NCI-H2029 treated with DMSO at 0.1 percent for 48 hours (cell line): ENCODE data around the gene WNK3.

ENCODE experiments used
- DNase-seq: peaks from one replicate; lab custom pipeline; 2025; lab: John Stamatoyannopoulos, UW

The WNK3 gene

DNA sequence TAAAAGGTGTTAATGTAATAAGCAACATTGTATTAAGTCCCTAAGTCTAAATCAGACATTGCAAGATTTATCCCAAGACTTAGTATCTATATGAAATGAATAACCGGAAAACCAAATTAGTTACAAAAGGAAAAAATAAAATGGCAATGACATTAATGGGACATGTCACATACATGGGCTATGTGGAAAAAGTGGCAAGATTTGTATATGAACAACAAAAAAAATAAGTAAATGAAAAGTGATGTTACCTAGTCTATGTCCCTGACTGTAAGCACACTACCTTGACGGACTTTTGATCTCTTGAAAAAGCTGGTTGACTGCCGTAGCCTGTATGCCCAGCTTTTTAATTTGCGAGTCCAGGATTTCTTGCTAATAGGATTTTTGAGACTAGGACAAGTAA, 119.3 kb downstream of the WNK3 start:
- no peak for DNase-seq

DNA sequence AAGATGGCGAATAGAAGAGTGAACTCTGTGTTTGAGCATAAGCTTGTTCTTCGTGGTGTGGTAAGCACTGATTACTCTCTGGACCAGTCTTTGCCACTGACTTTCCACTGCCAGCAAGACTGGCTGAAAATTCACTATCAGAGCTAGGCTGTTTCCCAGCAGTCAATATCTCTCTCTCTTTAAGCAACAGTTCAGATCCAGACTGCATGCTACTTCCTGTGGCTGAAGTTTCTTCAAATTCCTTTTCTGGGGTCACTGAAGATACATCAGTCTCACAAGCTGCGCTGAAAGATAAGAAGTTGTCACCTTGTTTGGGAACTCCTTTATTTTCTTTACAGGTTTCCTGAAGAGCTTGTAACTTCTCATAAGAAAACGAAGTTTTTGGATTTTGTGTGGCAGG, 120.8 kb downstream of the WNK3 start:
- no peak for DNase-seq

DNA sequence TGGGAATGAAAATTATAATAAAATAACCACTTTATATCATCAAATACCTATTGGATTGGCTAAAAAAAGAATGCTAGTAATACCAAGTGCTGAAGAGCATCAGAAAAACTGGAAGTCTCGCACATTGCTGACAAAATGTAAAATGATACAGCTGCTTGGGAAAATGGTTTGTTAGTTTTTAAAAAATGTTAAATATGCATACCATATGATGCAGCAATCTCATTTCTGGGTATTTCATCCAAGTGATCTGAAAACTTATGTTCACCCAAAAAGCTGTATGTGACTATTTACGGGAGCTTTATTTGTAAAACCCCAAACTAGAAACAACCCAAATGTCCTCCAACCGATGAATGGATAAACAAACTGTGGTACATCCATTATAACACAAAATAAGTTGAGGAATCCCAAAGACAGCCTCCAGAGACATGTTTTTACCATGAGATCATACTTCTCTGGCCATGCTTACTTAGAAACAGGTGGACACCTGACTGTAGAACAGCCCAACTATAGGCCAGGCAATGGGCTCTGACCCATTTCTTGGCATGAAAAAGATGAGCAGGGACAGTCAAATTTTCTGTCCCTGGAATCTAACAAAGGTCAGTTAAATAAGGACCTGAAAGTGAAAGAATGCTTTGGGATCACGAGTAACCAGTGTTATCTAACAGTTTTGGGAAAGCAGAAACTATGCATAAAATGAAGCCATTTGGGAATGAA, 127.3 kb downstream of the WNK3 start:
- no peak for DNase-seq

DNA sequence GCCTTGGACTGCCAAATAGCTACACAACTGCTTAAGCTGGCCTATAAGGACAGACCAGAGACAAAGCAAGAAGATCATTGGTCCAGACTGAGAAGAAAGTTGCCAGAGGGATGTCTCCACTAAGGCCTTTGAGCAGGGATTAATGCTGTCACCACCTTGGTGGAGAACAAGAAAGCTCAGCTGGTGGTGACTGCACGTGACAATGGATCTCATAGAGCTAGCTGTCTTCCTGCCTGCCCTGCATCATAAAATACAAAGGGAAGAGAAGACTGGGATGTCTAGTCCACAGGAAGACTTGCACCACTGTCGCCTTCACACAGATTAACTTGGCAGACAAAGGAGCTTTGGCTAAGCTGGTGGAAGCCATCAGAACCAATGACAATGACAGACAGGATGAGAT, 134.3 kb downstream of the WNK3 start:
- no peak for DNase-seq

DNA sequence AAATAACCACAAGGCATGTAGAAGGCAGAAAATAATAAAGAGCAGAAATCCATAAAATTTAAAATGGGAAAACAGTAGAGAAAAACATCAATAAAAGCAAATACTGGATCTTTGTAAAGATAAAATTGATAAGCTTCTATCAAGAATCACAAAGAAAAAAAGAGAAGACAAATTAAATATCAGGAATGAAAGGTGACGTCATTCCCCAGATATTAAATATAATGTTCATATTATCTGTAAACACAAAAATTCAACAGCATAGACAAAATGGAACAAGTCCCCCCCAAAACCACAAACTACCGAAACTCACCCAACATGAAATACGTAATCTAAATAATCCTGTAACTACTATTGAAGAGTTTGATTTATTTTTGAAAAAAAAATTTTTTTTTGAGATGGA, 144.2 kb downstream of the WNK3 start:
- DNase-seq: no peak

DNA sequence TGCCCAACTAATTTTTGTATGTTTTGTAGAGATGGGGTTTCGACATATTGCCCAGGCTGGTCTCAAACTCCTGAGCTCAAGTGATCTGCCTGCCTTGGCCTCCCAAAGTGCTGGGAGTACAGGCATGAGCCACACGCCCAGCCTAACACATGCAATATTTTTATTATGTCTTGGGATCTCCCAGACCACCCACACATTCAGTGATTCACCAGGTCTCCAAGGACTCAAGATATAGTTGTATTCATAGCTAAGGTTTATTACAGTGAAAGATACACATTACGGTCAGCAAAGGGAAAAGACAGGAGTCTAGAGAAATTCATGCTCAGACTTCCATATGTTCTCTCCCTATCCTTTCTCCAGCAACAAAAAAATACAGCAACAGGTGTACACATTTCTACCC, 149.3 kb downstream of the WNK3 start:
- DNase-seq: no peak

DNA sequence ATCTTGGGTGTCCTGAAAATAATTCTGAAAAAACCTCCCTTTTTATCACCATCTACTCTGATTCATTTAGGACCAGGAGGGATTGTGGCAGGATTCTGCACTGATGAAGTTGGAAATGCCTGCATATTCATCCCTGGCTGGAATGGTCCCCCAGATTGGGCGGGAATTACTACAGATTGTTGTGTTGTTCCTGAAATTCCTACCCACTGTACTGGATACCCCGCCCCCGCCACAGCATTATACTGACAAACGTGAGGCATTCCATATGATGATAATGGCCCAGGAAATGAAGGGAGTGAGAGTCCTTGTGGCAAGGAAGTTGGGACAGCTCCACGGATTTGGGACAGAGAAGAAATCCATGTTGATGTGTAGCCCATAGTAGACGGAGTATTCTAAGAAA, 159.6 kb downstream of the WNK3 start:
- no peak for DNase-seq

DNA sequence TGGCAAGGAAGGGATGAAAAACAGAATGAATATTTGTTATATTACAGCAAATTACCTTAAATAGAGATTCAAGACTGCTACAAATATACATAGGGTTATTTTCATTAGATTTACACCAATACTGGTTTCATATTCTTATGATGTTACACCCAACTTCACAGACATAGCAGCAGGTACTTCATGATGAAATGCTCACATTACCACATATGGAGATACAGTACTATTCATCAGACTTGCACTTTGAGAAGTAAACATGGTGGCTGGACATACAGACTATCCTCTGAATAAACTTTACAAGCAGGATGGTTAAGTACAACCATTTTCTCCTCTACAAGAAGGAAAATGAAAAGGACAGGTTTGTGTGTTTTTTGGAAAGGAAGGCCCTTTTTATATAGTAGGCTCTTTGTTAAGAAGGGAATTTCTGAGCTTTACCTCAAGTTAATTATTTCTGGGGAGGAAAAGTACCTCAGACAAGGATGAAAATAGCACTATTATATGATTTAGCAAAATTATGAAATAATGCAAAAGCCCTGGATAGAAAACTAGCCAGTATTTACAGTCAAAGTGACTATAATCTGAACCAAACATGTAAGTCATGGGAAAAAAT, 162.8 kb downstream of the WNK3 start:
- no peak for DNase-seq

DNA sequence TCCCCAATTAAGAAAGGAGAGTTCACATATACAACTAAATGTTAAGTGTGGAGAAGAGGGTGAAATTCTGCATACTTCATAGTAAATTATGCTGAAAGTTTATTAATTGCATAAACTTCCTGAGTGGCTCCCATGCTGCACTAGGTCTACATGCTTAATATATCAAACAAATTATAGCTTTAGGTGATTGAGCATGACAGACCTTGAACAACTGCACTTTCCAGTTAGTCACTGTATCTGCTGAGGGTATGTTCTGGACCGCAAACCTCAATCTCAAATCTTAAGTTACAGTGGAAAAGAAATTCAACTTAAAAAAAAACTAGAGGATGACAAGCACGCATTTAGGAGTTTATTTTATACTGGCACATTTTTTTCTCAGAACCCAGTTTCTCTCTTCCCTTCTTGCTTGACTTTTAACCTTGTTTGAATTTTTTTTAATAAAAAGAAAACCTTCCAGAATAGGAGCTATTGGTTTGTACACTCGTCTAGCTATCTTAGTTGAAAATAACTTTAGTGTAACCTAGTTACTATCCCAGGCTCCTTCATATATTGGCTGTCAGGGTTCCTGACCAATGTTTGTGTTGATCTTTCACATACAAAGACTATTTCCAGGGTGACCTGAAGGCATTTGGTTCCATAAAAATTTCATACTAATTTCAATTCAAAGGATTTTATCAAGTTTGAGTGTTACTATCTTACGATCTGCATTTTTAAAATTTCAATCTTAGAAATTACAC, 164.6 kb downstream of the WNK3 start:
- DNase-seq: no peak

DNA sequence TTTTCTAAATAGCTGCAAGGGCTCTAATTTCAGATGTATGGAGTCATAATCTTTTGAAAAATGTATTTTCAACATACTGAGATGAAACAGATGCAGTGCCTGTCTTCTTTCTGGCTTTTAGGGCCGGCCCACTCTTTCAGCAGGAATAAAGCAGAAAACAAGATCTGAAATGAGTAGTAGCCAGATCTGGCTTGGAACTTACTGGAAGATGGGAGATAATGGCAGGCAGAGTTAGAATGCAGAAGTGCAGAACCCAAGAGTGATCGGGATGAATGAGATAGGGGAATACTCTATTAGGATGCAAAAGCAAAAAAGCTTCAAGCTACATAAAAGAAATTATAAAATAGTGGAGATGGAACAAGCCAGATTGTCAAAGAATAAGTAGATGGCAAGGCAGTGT, 173.4 kb downstream of the WNK3 start:
- DNase-seq: no peak

DNA sequence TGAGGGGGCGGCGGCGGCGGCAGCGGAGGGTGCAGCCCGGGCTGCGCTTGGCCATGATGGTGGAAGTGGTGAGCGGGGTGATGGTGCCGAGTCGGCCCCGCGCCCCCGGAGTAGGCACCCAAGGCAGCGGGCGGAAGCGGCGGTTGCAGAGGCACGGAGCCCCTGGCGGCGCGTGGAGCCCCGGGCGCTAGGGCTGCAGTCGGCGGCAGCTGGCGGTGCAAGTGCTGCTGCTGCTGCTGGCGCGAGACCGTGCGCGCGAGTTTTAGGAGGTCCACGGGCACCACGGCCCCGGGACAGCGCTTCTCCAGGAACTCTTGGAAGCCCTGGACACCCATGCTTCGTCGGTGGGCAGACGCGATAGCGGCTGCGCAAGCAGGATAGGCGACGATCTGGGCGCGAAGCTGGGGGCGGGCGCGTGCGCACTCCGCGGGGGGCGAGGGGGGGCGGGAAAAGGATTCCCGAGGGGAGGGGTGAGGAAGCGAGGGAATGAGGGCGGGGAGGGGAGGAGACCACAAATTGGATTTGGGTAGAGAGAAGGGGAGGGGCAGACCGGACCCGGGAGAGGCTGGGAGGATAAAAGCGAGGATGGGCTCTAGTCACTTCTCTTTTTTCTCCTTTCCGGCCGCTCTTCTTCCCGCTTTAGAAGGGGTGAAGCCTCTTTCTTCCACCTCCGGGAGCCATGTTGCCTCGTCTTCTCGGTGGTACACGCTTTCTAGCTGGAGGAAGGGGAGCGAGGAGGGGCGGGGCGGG, 174.8 kb downstream of the WNK3 start, which contains the start of gene FAM120C:
FAM120C (minus strand) TSS at position 391 of the 750 bp plus-strand sequence; CDS start at position 335, 56 bp downstream.
- peak; percentile 33 for DNase-seq

DNA sequence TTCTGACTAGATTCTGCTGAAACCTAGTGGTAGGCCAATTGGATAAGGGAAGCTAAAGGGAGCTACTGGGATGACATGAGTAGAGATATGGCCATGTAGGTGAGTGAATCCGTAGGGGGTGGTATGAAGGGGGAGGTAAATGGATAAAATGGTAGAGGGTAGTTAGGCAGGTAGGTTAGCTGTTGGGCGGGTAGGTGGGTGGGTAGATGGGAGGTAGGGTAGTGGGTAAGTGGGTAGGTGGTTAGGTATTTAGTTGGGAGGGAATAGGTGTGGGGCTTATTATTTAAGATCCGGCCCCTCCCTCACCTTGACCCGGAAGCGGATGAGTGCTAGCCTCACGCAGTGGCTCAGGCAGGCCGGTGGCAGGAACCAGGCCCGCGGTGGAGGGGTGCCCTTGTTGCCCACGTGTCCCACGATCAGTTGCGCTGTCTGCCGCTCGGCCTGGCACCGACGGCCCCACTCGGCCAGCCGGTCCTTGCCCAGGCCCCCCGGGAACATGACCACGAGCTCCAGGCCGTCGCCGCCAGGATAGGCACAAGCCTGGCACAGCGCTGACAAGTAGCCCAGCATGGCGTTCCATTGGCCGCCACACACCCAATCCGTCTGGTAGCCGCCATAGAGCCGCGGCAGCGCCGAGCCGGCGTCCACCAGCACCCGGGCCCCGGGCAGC, 175.5 kb downstream of the WNK3 start:
- DNase-seq: no peak

DNA sequence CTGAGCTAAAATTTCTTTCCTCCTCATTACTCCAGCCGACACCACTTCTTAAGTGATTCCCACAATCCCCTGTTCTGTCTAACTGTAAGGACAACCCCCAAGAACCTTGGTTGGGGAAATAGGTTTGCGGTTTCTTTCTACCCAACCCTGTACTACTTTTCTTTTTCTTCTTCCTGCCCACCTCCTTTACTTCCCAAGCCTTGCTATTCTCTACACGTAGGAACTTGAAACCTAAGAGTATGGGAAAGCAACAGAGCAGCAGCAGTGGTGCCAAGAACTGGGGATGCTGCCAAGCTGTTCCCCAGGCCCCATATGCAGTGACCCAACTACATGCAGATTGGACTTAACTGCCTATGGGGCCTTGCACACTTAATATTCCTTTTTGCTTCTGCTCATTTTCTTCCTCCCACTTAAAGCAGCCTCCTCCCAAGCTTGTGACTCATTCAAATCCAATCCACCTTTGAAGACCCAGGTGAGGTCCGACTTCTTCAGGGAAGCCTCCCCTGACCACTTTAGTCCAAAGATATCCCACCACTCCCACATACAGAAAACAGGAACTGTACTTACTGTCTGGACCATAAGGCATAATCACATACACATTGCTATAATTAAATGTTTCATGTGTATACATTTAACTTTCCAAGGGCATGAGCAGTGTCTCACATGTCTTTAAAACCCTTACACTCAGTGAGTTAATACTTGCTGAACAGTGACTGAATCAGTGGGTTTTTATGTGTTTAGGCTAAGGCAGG, 176.5 kb downstream of the WNK3 start:
- no peak for DNase-seq

DNA sequence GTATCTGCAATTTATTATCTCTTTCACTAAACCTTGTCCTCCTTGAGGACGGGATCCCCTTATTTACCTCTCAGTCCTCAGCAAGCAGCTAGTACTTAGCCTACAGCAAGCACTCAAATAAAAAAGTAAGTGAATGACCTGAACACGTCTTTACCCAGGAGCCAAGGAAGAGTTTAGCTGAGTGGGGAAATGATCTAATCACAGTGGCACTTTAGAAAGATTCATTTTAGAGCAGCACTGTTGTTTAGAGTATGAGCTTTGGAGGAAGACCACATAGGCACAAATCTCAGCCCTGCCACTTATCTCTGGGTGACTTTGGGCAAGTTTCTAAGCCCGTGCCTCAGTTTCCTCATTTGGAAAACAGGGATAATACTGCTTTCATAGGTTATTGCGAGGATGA, 177.4 kb downstream of the WNK3 start:
- DNase-seq: no peak

DNA sequence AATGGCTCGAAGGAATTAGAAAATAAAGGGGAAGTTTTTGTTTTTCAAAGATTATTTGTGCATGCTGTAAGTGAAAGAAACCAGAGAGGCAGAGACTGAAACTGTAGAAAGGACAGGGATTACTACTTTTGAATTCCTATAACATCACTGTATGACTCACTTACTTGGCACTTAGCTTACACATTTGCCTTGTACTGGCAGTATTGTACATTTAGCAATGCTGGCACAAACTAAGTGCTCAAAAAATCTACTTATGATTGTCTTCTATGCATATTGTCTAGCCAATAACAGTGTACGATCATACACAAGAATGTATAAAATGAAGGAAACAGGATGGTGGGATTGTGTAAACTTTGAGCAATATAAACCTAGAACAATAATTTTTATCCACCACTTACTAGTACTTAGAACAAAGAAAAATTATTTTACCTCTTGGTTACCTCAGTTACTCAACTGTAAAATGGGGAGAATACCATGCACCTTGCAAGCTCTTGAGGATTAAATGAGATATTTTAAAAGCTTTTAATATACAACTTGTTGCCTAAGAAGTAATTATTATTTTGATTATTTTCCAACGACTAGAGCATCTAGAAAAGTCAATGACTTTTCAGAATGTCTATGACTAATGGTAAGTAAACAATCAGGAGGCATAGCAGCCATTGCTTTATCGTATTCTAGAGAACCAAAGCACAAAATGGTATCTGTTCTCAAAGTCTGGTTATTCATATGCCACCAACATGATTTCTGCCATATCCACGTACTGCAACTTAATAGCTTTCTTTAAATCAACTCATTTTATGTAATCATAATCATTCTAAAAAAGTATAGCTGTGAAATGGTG, 179.5 kb downstream of the WNK3 start:
- no peak for DNase-seq

DNA sequence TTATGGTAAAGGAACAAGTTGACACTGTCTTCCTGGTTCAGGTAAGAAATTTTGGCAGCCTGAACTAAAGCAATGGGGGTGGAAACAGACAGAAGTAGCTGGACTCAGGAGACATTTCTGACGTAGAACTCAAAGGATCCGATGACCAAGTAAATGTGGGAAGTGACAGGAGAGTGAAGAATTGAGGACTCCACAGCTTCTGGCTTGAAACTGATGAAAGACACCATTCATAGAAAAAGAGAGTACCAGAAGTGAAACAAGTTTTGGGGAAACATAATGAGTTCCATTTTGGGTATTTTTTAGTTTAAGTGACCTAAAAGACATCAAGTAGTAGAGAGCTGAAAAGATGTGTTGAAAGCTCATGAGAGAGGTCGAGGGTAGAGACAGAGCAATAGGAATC, 180.5 kb downstream of the WNK3 start:
- no peak for DNase-seq

DNA sequence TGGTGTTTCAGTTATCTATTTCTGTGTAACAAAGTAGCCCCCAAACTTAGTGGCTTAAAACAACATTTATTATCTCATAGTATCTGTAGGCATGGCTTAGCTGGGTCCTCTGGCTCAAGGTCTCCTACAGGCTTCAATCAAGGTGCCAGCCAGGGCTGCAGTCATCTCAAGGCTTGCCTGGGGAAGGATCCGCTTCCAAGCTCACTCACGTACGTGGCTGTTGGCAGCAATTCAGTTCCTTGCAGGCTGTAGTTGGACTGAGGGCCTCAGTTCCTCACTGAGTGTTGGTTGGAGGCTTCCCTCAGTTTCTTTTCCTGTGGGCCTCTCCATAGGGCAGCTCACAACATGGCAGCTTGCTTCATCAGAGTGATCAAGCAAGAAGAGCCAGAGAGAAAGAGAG, 184.1 kb downstream of the WNK3 start:
- DNase-seq: no peak

DNA sequence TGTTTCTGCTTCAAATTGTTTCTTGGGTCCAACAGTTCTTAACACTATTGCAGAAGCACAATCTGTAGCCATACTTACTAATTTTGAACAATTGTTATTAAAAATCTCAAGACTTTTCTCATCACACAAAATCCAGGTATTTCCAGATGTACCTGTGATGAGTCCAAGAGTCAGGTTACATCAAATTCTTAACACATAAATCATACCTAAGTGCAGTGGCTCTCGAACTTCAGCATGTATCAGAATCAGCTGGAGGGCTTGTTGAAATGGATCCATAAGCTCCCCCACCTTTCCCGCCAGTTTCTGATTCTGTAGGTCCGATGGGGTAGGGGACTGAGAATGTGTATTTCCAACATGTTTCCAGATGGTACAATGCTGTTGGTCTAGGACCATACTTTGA, 185.4 kb downstream of the WNK3 start:
- DNase-seq: no peak

DNA sequence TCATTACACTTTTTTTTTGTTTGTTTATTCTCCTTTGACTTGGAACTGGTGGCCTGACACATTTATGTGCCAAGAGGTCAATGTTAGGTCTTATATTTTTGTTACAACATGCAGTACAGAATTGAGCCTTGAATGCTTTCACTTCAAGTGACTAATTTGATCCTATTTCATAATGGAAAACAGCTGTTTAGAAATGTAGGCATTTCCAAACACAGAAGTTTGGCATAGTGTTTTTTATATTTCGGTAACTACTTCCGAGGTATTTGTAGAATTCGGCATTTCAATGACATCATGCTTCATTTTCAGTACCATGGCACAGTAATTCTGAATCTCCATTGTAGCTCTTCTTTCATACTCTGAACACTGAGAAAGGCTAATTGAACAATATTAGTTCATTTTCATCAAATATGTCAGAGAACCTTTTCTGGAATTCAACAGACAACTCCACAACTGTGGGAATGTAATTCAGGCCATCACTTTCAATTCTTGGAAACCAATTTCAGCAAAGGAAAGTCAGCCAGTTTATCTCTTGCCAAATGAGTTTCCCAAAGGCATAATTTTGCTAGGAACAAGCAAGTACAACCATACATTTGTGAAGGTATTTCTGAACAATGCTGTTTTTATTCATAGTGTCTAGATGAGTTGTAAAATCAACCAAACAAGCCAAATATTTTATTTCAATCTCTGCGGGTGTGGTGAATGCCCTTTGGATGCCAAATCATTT, 186.2 kb downstream of the WNK3 start:
- DNase-seq: no peak

DNA sequence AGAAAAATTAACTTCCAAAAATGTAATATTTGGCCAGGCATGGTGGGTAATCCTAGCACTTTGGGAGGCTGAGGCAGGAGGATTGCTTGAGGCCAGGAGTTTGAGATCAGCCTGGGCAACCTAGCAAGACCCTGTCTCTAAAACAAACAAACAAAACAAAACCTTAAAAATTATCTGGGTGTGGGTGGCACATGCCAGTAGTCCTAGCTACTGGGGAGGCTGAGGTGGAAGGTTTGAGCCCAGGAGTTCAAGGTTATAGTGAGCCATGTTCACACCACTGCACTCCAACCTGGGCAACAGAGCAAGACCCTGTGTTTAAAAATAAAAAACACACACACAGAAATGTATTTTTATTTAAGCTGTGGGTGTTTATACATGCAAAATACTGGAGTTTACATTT, 186.8 kb downstream of the WNK3 start:
- DNase-seq: no peak
